B cell (primary cell): ENCODE results near the gene UQCC5.

Source experiments
- EZH2 ChIP-seq: IDR thresholded peaks from 2 replicates; pipeline ENCODE4 v1.6.1; 2012; ENCODE audit warnings: borderline replicate concordance, low read depth, mild to moderate bottlenecking, moderate library complexity, low read length; ENCODE audit not compliant: insufficient read depth, poor library complexity, severe bottlenecking
- TF ChIP-seq, protein P1 (sequence below): fragments of 200-600 bp; IDR thresholded peaks from one replicate; pipeline ENCODE4 v1.8.0; 2022; ENCODE audit warnings: antibody characterized with exemption, mild to moderate bottlenecking

DNA sequence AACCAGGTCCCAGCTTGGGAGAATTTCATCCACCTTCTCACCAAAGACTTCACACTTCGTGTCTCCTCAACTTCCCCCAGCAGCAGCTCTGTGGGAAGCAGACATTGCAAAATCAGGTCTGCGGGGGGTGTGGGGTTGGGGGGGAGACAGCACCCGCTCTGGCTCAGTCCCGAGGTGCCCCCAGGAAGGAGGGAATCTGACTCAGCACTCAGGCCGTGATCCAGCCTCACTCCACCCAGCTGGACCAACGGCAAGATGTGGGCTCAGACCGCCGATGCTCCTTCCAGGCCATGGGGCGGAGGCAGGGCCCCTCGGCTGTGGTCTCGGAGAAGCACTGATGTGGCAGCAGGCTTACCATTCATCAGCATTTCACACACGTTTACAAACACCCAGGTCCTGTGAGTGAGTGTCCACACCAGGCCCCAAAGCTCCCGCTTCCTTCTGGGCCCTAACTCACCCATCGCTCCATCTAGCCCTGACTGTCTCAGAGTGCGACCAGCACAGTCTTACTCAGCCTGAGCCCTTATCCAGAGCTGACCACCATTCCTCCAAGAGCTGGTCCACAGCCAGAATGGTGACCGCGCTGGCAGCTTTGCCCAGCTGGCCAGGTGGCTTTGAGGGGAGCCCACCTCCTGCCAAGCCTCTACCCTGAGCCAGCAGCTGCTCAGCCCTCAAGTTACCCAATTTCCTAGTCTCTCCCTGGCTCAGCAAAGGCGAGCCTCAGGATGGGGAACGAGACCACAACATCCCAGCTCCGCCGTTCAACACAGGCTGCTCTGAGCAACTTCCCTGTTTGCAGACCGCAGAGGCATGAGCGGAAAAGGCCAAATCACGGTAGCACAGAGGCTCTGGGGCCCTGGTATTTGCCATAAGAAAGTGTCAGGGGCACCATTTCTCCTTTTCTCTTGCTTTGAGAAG lies 38.0 kb upstream of the UQCC5 start:
- TF ChIP-seq, protein P1, sequence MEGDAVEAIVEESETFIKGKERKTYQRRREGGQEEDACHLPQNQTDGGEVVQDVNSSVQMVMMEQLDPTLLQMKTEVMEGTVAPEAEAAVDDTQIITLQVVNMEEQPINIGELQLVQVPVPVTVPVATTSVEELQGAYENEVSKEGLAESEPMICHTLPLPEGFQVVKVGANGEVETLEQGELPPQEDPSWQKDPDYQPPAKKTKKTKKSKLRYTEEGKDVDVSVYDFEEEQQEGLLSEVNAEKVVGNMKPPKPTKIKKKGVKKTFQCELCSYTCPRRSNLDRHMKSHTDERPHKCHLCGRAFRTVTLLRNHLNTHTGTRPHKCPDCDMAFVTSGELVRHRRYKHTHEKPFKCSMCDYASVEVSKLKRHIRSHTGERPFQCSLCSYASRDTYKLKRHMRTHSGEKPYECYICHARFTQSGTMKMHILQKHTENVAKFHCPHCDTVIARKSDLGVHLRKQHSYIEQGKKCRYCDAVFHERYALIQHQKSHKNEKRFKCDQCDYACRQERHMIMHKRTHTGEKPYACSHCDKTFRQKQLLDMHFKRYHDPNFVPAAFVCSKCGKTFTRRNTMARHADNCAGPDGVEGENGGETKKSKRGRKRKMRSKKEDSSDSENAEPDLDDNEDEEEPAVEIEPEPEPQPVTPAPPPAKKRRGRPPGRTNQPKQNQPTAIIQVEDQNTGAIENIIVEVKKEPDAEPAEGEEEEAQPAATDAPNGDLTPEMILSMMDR = no peak
- no peak for TF ChIP-seq EZH2
